Measurements from ENCODE around the gene CCDC32. TPM values are rescaled to one million over a fixed set of nuclear protein-coding genes. Genes with fewer than 3 reads are reported as not detected.

Gene CCDC32
- total RNA-seq, 1 experiment from 2014 or later = 12.8 TPM

GRCh38 chr15:40536501-40536900 lies 28.3 kb downstream of the CCDC32 start:
- ChIA-PET CTCF (no interaction called here), POLR2A (no interaction called here)
- no peaks in the 10 kb centered on the region; the same call in 1 of the 2 replicates for H3K27me3 Mint-ChIP-seq (ENCODE audit: low read depth)
- TF ChIP-seq HMGA2 (CRISPR knock-in tag; IDR thresholded peaks at IDR 0.05) (no peak), FOXJ3 (CRISPR knock-in tag; IDR thresholded peaks at IDR 0.05; ENCODE audit: borderline replicate concordance) (no peak), IRF2 (CRISPR knock-in tag; IDR thresholded peaks at IDR 0.05; ENCODE audit: borderline replicate concordance, low read depth) (no peak), ARID4B (CRISPR knock-in tag; IDR thresholded peaks at IDR 0.05; ENCODE audit: borderline replicate concordance) (no peak), TEAD4 (CRISPR knock-in tag; IDR thresholded peaks at IDR 0.05) (no peak), ZNF281 (CRISPR knock-in tag; IDR thresholded peaks at IDR 0.05) (no peak), OVOL2 (CRISPR knock-in tag; IDR thresholded peaks at IDR 0.05; ENCODE audit: borderline replicate concordance) (no peak), FOXP1 (CRISPR knock-in tag; IDR thresholded peaks at IDR 0.05; ENCODE audit: borderline replicate concordance) (no peak), ZBTB43 (CRISPR knock-in tag; IDR thresholded peaks at IDR 0.05) (no peak), ZMAT4 (CRISPR knock-in tag; IDR thresholded peaks at IDR 0.05) (no peak), AR (CRISPR knock-in tag; IDR thresholded peaks at IDR 0.05) (no peak), ZNF425 (CRISPR knock-in tag; conservative IDR thresholded peaks at IDR 0.05) (no peak), ATF1 (CRISPR knock-in tag; IDR thresholded peaks at IDR 0.05) (no peak), CBFB (CRISPR knock-in tag; IDR thresholded peaks at IDR 0.05; ENCODE audit: low read depth) (no peak), NFATC4 (CRISPR knock-in tag; IDR thresholded peaks at IDR 0.05) (no peak), NFE2L1 (CRISPR knock-in tag; IDR thresholded peaks at IDR 0.05) (no peak), ZNF416 (CRISPR knock-in tag; IDR thresholded peaks at IDR 0.05) (no peak), RELA (CRISPR knock-in tag; IDR thresholded peaks at IDR 0.05; ENCODE audit: borderline replicate concordance) (no peak), ELF4 (CRISPR knock-in tag; IDR thresholded peaks at IDR 0.05; ENCODE audit: low read depth) (no peak)
- DNase-seq (ENCODE audit: low spot score) = no peak
- H3K9me3 Mint-ChIP-seq = no peaks in the 10 kb centered on the region
- H3K4me3 Mint-ChIP-seq = no peak overlapping the region
- no peaks in the 10 kb centered on the region for H3K36me3 Mint-ChIP-seq
- no peak for ATAC-seq
- H3K27ac Mint-ChIP-seq = no peak overlapping the region
- no peaks in the 10 kb centered on the region for H3K4me1 Mint-ChIP-seq
